OCI-LY1 (cell line): ENCODE data around the gene CILP2.

Source experiments
- CTCF ChIP-seq: fragments of 200-600 bp; sonication (generic), shearing (Covaris generic); IDR thresholded peaks from 2 replicates; pipeline ENCODE4 v1.5.1; 2017; ENCODE audit warnings: mild to moderate bottlenecking, antibody characterized with exemption, low read length, moderate library complexity, mixed read lengths
- EZH2 ChIP-seq: fragments of 200-600 bp; sonication (generic), shearing (Covaris generic); IDR thresholded peaks from 2 replicates; pipeline ENCODE4 v1.8.0; 2017; ENCODE audit warnings: borderline replicate concordance, mixed run types, mild to moderate bottlenecking, antibody characterized with exemption, low read length, moderate library complexity, mixed read lengths

GRCh38 chr19:19541616-19542015, 3.6 kb downstream of the CILP2 start:
- no peak for TF ChIP-seq CTCF
- TF ChIP-seq EZH2: no peak
